H1 (cell line): ENCODE data around the gene LSM3. TPM values are rescaled to one million over a fixed set of nuclear protein-coding genes. Genes with fewer than 3 reads are reported as not detected.

Experiments used
- CTCF ChIA-PET: fragments of 300-600 bp; sonication (Branson Sonifier 250); formaldehyde crosslinking; loops from one replicate; lab custom pipeline; 2021; ENCODE audit not compliant: partially characterized antibody; lab: Charles Lee
- POLR2A ChIA-PET: fragments of 300-600 bp; sonication (Branson Sonifier 250); formaldehyde crosslinking; loops from one replicate; lab custom pipeline; 2021; ENCODE audit warnings: inconsistent platforms; ENCODE audit not compliant: partially characterized antibody; lab: Charles Lee
- DNase-seq, 2 experiments: peaks; one replicate each; pipeline versions ENCODE4 v3.0.0 to v3.0.0-alpha.2; 2010 to 2022; ENCODE audit warnings: low spot score in 2 of 2, low read depth in 1 of 2, mixed read lengths in 1 of 2
- FAIRE-seq: peaks from 2 replicates; lab custom pipeline; 2011; peaks lifted over from hg19 to GRCh38; lab: Jason Lieb, UNC
- H2AFZ ChIP-seq: 2 replicates; pipeline ENCODE4 v1.8.1; 2012; ENCODE audit warnings: low read length, inconsistent platforms
- H2AK5ac ChIP-seq: 2 replicates; pipeline ENCODE4 v1.6.1; 2013; ENCODE audit warnings: low read depth, low read length
- H2BK120ac ChIP-seq: replicated peaks from 2 replicates; pipeline ENCODE3; 2013; ENCODE audit warnings: low read depth, low read length, inconsistent platforms
- H2BK12ac ChIP-seq: 2 replicates; pipeline ENCODE4 v1.6.1; 2013; ENCODE audit warnings: low read depth, low read length
- H2BK15ac ChIP-seq: 2 replicates; pipeline ENCODE4 v1.6.1; 2013; ENCODE audit warnings: low read length
- H2BK20ac ChIP-seq: 2 replicates; pipeline ENCODE4 v1.6.1; 2013; ENCODE audit warnings: low read length
- H2BK5ac ChIP-seq: 2 replicates; pipeline ENCODE4 v1.6.1; 2013; ENCODE audit warnings: low read depth, low read length
- H3K14ac ChIP-seq: 2 replicates; pipeline ENCODE4 v1.6.1; 2013; ENCODE audit warnings: inconsistent platforms; ENCODE audit not compliant: insufficient read length
- H3K18ac ChIP-seq: 2 replicates; pipeline ENCODE4 v1.6.1; 2013; ENCODE audit warnings: low read length; ENCODE audit errors: extremely low read depth
- H3K23ac ChIP-seq: 2 replicates; pipeline ENCODE4 v1.6.1; 2013; ENCODE audit warnings: inconsistent platforms; ENCODE audit not compliant: insufficient read length
- H3K23me2 ChIP-seq: 2 replicates; pipeline ENCODE4 v1.6.1; 2013; ENCODE audit warnings: low read depth, low read length
- H3K27ac ChIP-seq: 2 replicates; pipeline ENCODE4 v1.6.1; 2011; ENCODE audit warnings: low read depth, low read length, inconsistent platforms
- H3K27me3 ChIP-seq, 4 experiments: replicated peaks in 1 of 4; 1 replicate in 1 of 4; 2 replicates in 3 of 4; pipeline versions ENCODE4 v1.6.1 to v1.8.1; 2011 to 2013; ENCODE audit warnings: low read length in 3 of 4, mild to moderate bottlenecking in 3 of 4, inconsistent platforms in 2 of 4, mixed read lengths in 2 of 4, moderate library complexity in 1 of 4; ENCODE audit not compliant: control insufficient read depth in 3 of 4, insufficient read depth in 3 of 4; ENCODE audit errors: extremely low read depth in 1 of 4
- H3K36me3 ChIP-seq, 4 experiments: 2 replicates each; pipeline versions ENCODE4 v1.6.1 to v1.8.1; 2011 to 2013; ENCODE audit warnings: mild to moderate bottlenecking in 4 of 4, low read length in 3 of 4, moderate library complexity in 2 of 4, control low read depth in 1 of 4, inconsistent platforms in 1 of 4; ENCODE audit not compliant: insufficient read depth in 4 of 4, control insufficient read depth in 2 of 4
- H3K4ac ChIP-seq: replicated peaks from 2 replicates; pipeline ENCODE3; 2013; ENCODE audit warnings: low read length, low read depth, mixed read lengths, inconsistent platforms; ENCODE audit not compliant: insufficient read length
- H3K4me1 ChIP-seq, 4 experiments: replicated peaks in 1 of 4; 1 replicate in 1 of 4; 2 replicates in 3 of 4; pipeline versions ENCODE4 v1.6.1 to v1.8.1; 2011 to 2013; ENCODE audit warnings: low read length in 3 of 4, inconsistent platforms in 2 of 4, mixed read lengths in 1 of 4; ENCODE audit not compliant: insufficient read depth in 4 of 4, control insufficient read depth in 3 of 4
- H3K4me2 ChIP-seq, 2 experiments: 2 replicates each; pipeline versions ENCODE4 v1.6.1 to v1.8.1; 2011 to 2013; ENCODE audit warnings: low read depth in 2 of 2, low read length in 2 of 2, control low read depth in 1 of 2, inconsistent platforms in 1 of 2, mild to moderate bottlenecking in 1 of 2; ENCODE audit not compliant: insufficient read depth in 1 of 2
- H3K4me3 ChIP-seq, 4 experiments: fragments of 200-600, 300-600 bp in 1 of 4; sonication (generic), shearing (Covaris generic), sonication (Bioruptor Twin) in 1 of 4; 2 replicates each; pipeline versions ENCODE4 v1.5.1 to v1.8.1; 2011 to 2016; ENCODE audit warnings: low read length in 4 of 4, low read depth in 3 of 4, control low read depth in 2 of 4, inconsistent platforms in 2 of 4, mild to moderate bottlenecking in 2 of 4, mixed read lengths in 1 of 4, moderate library complexity in 1 of 4; ENCODE audit not compliant: insufficient read depth in 2 of 4; ENCODE audit errors: extremely low read depth in 1 of 4
- H3K56ac ChIP-seq: replicated peaks from 2 replicates; pipeline ENCODE3; 2013; ENCODE audit warnings: low read depth, mild to moderate bottlenecking, mixed read lengths, low read length, inconsistent platforms; ENCODE audit not compliant: insufficient read length
- H3K79me1 ChIP-seq: 2 replicates; pipeline ENCODE4 v1.6.1; 2013; ENCODE audit warnings: low read depth, low read length, control low read depth
- H3K79me2 ChIP-seq, 2 experiments: 2 replicates each; pipeline versions ENCODE4 v1.6.1 to v1.8.1; 2012 to 2013; ENCODE audit warnings: low read length in 2 of 2, mild to moderate bottlenecking in 2 of 2, inconsistent platforms in 1 of 2; ENCODE audit not compliant: insufficient read depth in 2 of 2, control insufficient read depth in 1 of 2
- H3K9ac ChIP-seq, 4 experiments: replicated peaks in 1 of 4; 1 replicate in 1 of 4; 2 replicates in 3 of 4; pipeline versions ENCODE4 v1.6.1 to v1.8.1; 2011 to 2013; ENCODE audit warnings: low read depth in 3 of 4, low read length in 3 of 4, control low read depth in 2 of 4, mild to moderate bottlenecking in 2 of 4, moderate library complexity in 2 of 4, inconsistent platforms in 1 of 4; ENCODE audit errors: extremely low read depth in 1 of 4
- H3K9me3 ChIP-seq, 2 experiments: 2 replicates each; pipeline versions ENCODE4 v1.6.1 to v1.8.1; 2012 to 2013; ENCODE audit warnings: mild to moderate bottlenecking in 2 of 2, moderate library complexity in 2 of 2, control low read depth in 1 of 2, inconsistent platforms in 1 of 2, low read depth in 1 of 2, low read length in 1 of 2, mixed read lengths in 1 of 2; ENCODE audit not compliant: insufficient read depth in 2 of 2
- H4K20me1 ChIP-seq, 2 experiments: replicated peaks in 1 of 2; 2 replicates each; pipeline versions ENCODE3 to v1.8.1; 2011 to 2013; ENCODE audit warnings: inconsistent platforms in 2 of 2, low read length in 2 of 2, mild to moderate bottlenecking in 1 of 2; ENCODE audit not compliant: insufficient read depth in 2 of 2, control insufficient read depth in 1 of 2
- H4K5ac ChIP-seq: 2 replicates; pipeline ENCODE4 v1.6.1; 2013; ENCODE audit warnings: low read length, low read depth, mixed read lengths, inconsistent platforms; ENCODE audit not compliant: insufficient read length
- H4K8ac ChIP-seq: 2 replicates; pipeline ENCODE4 v1.8.0; 2013; ENCODE audit warnings: mild to moderate bottlenecking, moderate library complexity, low read length, inconsistent platforms; ENCODE audit not compliant: insufficient read depth; ENCODE audit errors: extremely low read depth
- H4K91ac ChIP-seq: replicated peaks from 2 replicates; pipeline ENCODE3; 2013; ENCODE audit warnings: low read length, mixed read lengths, inconsistent platforms; ENCODE audit not compliant: insufficient read length
- ASH2L ChIP-seq: fragments of 200-600, 300-600 bp; sonication (generic); IDR thresholded peaks from one replicate; pipeline ENCODE4 v1.7.1; 2017; ENCODE audit warnings: low read length
- BACH1 ChIP-seq: IDR thresholded peaks from 2 replicates; pipeline ENCODE4 v1.6.1; 2012; ENCODE audit warnings: low read length, improper control_type of control experiment
- CTBP2 ChIP-seq: IDR thresholded peaks from 2 replicates; pipeline ENCODE4 v1.7.0; 2011; ENCODE audit warnings: borderline replicate concordance, mild to moderate bottlenecking, moderate library complexity, mixed read lengths, low read length; ENCODE audit not compliant: insufficient read depth, insufficient read length
- EGR1 ChIP-seq: IDR thresholded peaks from 2 replicates; pipeline ENCODE4 v1.6.1; 2011; ENCODE audit warnings: low read depth, low read length, borderline replicate concordance
- EZH2 ChIP-seq: fragments of 200-600 bp; sonication (generic); IDR thresholded peaks from 2 replicates; pipeline ENCODE4 v1.7.1; 2012; ENCODE audit warnings: low read depth, mild to moderate bottlenecking, moderate library complexity, low read length, inconsistent platforms; ENCODE audit not compliant: severe bottlenecking
- HDAC6 ChIP-seq: IDR thresholded peaks from one replicate; pipeline ENCODE4 v1.7.1; 2012; ENCODE audit warnings: low read depth, mild to moderate bottlenecking, inconsistent platforms, low read length, moderate library complexity
- MAX ChIP-seq: IDR thresholded peaks from 2 replicates; pipeline ENCODE4 v1.6.1; 2012; ENCODE audit warnings: inconsistent platforms
- PHF8 ChIP-seq: fragments of 200-600 bp; sonication (generic); conservative IDR thresholded peaks from 2 replicates; pipeline ENCODE4 v1.7.1; 2012; ENCODE audit warnings: low read depth, mild to moderate bottlenecking, inconsistent platforms, low read length, moderate library complexity
- WGBS, 2 experiments: shearing (Covaris generic) in 1 of 2; methylation state at CpG; one replicate each; pipeline versions ENCODE4 v1.1.6 to v1.1.7; 2013 to 2015; ENCODE audit warnings: low lambda C conversion rate in 2 of 2, mixed read lengths in 2 of 2, inconsistent platforms in 1 of 2, low coverage in 1 of 2, missing lambda C conversion rate in 1 of 2; ENCODE audit not compliant: insufficient replicate concordance in 2 of 2, insufficient coverage in 1 of 2, insufficient read length in 1 of 2; ENCODE audit errors: extremely low coverage in 1 of 2, missing lambda C conversion rate in 1 of 2; 5-methylcytosine and 5-hydroxymethylcytosine counted together
- polyA plus RNA-seq, 7 experiments: library from polyadenylated mRNA; depleted of rRNA in 3 of 7; stranded (reverse) in 5 of 7; unstranded in 2 of 7; fragments of >200 nt in 5 of 7; fragments of 200-250 nt in 2 of 7; gene quantifications; 1 replicate in 5 of 7; 2 replicates in 1 of 7; 4 replicates in 1 of 7; pipeline versions ENCODE4 v1.2.1 to v1.2.3, GENCODE V29; 2011 to 2013; ENCODE audit warnings: missing spikeins in 2 of 7, mixed read lengths in 2 of 7
- total RNA-seq: library from RNA; stranded (reverse); fragmentation: NEBNext Ultra II Directional; extraction: Animal tissue kit (Norgen Biotek cat#: 25700); gene quantifications from 2 replicates; pipeline ENCODE4 v1.2.1, GENCODE V29; 2021

The LSM3 gene
- total and polyA plus RNA-seq, 2 of the 8 experiments (the other 6 are each of a cell fraction or from before 2014, with no cell fraction given): 7.1 to 25.4 TPM

DNA sequence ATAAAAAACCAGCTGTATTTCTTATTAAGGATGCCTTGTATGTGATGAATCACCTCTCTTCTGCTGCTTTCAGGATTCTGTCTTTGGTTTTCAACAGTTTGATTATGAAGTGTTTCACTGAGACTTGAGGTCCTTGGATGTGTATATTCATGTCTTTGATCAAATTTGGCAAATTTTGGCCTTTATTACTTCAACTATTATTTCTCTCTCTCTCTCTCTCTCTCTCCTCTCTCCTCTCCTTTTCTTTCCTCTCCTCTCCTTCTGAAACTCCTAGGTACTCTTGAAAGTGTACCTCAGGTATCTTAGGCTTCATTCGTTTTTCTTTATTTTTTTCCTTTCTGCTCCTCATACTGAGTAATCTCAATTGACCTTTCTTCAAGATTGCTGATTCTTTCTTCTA lies 43.3 kb downstream of the LSM3 start:
- ChIA-PET POLR2A (interaction anchor here (1.1 kb wide), 1 partner anchor 10 kb away, joined by 4 read pairs; no protein-coding TSS in a partner anchor), CTCF (interaction anchor here (2.4 to 2.7 kb wide), 2 partner anchors 8 to 10 kb away, joined by 17 to 22 read pairs; no protein-coding TSS in a partner anchor)
- no peaks in the 10 kb centered on the region for H3K36me3 ChIP-seq
- 95% methylated on average over 1 of the region's 1 CpG; no CpG with 5 or more reads in 1 of the 2 experiments for WGBS, 2 experiments
- no peak overlapping the region for H3K4me3 ChIP-seq
- no peak overlapping the region for H3K14ac ChIP-seq
- no peak overlapping the region for H3K23ac ChIP-seq
- H3K4me2 ChIP-seq: no peak overlapping the region
- H4K5ac ChIP-seq: no peak overlapping the region
- H2BK15ac ChIP-seq: no peak overlapping the region
- FAIRE-seq (no peak), DNase-seq (no peak)
- no peaks in the 10 kb centered on the region for H4K20me1 ChIP-seq
- H3K79me2 ChIP-seq: no peaks in the 10 kb centered on the region
- H2BK12ac ChIP-seq: no peak overlapping the region
- H4K8ac ChIP-seq: no peak overlapping the region
- no peaks in the 10 kb centered on the region for H3K79me1 ChIP-seq
- no peak overlapping the region for H3K56ac ChIP-seq
- H3K4ac ChIP-seq: no peak overlapping the region
- no peak overlapping the region for H2BK20ac ChIP-seq
- no peaks in the 10 kb centered on the region for H3K27me3 ChIP-seq
- H2BK120ac ChIP-seq: no peak overlapping the region
- no peak overlapping the region for H2AK5ac ChIP-seq
- no peak overlapping the region for H2BK5ac ChIP-seq
- no peaks in the 10 kb centered on the region for H3K23me2 ChIP-seq
- H2AFZ ChIP-seq: no peak overlapping the region
- H3K18ac ChIP-seq: no peak overlapping the region
- H3K27ac ChIP-seq: no peak overlapping the region
- peaks cover 0 to 8% of the 10 kb centered on the region in 2 experiments; a peak in 2 of 4 replicates for H3K9me3 ChIP-seq
- H4K91ac ChIP-seq: no peak overlapping the region
- 0 out of 7 replicates have a peak, but pooled peaks cover 0 to 2% (median 0%) of the 10 kb centered on the region in 4 experiments for H3K4me1 ChIP-seq
- no peak overlapping the region for H3K9ac ChIP-seq
- TF ChIP-seq CTBP2 (no peak), EGR1 (no peak), ASH2L (no peak), BACH1 (no peak), PHF8 (no peak), HDAC6 (no peak), MAX (no peak), EZH2 (no peak)
